Bronchial smooth muscle cell (primary cell): Measurements from ENCODE around the gene RASGRP4. TPM values are rescaled to one million over a fixed set of nuclear protein-coding genes. Genes with fewer than 3 reads are reported as not detected.

Experiments
- total RNA-seq: library from RNA; depleted of rRNA; stranded (reverse); fragments of >200 nt; gene quantifications from 2 replicates; pipeline ENCODE4 v1.2.1, GENCODE V29; 2014

RASGRP4 gene, protein sequence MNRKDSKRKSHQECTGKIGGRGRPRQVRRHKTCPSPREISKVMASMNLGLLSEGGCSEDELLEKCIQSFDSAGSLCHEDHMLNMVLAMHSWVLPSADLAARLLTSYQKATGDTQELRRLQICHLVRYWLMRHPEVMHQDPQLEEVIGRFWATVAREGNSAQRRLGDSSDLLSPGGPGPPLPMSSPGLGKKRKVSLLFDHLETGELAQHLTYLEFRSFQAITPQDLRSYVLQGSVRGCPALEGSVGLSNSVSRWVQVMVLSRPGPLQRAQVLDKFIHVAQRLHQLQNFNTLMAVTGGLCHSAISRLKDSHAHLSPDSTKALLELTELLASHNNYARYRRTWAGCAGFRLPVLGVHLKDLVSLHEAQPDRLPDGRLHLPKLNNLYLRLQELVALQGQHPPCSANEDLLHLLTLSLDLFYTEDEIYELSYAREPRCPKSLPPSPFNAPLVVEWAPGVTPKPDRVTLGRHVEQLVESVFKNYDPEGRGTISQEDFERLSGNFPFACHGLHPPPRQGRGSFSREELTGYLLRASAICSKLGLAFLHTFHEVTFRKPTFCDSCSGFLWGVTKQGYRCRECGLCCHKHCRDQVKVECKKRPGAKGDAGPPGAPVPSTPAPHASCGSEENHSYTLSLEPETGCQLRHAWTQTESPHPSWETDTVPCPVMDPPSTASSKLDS
- total RNA-seq, result 0.34 TPM in 1 of 2 replicates, not detected in the other

DNA sequence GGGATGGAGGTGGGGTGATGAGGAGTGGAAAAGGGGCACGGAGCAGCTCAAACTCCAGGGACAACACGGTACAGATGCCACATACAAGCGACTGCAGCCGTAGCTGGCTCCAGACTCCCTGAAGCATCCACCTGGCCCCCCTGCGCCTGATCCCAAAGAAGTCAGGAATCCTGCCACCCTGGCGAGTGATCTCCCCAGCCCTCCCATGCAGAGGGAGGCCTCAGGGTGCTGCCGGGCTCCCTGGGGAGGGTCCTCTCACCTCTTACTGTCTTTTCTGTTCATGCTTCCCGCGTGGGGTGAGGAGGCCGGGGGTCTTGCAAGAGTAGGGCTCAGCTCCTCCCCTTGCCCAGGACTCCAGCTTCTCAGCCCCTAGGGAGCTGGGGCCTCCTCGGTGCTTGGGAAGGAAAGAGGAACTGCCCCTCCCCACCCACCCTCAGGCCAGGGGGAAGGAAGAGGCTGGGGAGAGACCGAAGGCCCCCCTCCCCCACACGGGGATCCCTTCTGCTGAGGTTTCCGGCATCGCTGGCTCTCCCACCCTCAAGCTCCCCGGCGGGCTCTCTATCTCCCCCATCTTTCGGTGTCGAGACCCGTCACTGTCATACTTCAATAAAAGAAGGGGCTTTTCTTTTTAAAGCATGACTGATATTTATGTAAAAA lies at the start of gene RASGRP4:
Gene RASGRP4, minus strand, starts transcription at position 410 of the 657 bp plus-strand sequence. Its CDS starts 128 bp downstream, at position 282.

DNA sequence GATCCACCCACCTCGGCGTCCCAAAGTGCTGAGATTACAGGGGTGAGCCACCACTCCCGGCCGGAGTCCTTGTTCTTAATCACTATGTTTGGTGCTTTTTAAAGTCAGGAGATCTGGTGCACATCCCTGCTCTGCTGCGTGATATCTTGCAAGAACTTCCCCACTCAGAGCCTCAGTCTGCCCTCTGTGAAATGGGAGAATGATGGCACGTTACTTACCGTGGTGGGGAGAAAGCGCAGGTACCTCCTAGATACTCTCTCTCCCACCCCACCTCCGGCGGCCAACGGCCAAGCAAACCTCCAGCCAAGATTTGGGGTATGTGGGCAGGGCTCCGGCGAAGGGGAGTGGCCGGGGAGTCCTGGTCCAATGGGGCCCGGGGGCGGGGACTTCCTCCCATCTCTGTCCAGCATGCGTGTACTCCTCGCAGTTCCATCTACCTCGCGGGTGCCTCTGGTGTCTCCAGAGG lies 7.3 kb upstream of the RASGRP4 start, which contains the start of gene RYR1:
Gene RYR1, plus strand, starts transcription at position 424 of the 466 bp plus-strand sequence. CDS start 139 bp downstream, outside the sequence.

DNA sequence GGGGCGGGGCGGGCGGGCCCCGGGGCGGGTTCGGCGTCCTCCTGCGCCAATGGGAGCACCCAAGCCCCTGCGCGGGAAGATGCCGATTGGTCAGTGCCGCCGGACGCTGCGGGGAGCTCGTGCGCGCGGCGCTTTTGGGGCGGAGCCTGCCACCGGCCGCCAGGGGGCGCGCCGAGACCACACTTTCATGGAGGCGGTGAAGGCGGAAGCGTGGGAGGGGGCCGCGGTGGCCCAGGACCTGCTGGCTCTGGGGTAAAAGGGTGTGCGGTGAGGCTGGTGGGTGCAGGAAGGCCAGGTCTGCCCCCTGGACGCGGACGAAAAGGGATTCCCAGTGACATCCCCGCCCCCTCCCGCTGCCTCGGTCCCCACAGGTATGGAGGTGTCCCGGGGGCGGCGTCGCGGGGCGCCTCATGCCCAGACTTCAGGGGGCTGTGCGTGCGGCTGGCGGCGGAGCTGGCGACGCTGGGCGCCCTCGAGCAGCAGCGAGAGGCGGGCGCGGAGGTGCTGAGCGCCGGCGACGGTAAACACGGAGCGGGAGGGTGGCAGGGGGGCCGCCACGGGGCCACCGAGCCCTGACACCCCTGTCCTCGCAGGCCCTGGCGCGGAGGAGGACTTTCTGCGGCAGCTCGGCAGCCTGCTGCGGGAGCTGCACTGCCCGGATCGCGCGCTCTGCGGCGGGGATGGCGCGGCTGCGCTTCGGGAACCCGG lies 22.9 kb downstream of the RASGRP4 start, which contains the start of gene FAM98C:
Gene FAM98C, plus strand, starts transcription at position 127 of the 708 bp plus-strand sequence. Its CDS starts 61 bp downstream, at position 188.

DNA sequence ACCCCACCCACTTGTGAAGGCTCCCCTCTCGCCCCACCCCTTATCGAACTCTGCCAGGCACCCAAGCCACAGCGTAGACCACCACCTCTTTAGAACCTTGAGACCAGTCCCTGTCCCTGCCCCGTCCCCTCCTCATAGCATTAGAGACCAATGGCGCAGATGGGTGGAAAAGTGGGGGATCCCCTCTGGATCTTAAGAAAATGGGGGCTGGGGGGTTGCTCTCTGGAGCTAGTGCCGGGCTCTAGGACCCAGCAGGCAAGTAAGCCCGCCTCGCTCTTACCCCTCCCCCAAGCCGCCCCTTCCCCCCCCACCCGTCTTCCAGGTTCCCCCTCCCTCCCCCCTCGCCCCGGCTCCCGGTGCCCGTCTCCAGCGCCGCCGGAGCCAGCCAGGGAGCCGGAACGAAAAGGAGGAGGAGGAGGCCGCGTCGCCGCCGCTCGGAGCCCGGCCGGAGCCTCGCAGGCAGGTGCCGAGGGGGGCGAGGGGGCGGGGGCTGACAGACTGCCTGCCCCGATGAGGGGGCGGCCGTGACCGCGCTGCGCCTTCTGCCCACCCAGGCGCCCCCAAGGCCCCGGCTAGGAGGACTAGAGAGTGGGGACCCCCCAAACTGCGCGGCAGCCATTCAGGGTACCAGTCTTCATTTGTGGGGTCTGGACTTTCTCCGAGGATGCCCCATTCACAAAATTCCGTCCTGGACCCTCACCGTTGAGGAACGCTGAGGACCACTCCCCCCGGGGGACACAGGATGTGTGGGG lies 37.5 kb downstream of the RASGRP4 start, which contains the start of gene SPRED3:
Gene SPRED3, plus strand, starts transcription at position 349 of the 752 bp plus-strand sequence. CDS start 1,606 bp downstream, outside the sequence.

DNA sequence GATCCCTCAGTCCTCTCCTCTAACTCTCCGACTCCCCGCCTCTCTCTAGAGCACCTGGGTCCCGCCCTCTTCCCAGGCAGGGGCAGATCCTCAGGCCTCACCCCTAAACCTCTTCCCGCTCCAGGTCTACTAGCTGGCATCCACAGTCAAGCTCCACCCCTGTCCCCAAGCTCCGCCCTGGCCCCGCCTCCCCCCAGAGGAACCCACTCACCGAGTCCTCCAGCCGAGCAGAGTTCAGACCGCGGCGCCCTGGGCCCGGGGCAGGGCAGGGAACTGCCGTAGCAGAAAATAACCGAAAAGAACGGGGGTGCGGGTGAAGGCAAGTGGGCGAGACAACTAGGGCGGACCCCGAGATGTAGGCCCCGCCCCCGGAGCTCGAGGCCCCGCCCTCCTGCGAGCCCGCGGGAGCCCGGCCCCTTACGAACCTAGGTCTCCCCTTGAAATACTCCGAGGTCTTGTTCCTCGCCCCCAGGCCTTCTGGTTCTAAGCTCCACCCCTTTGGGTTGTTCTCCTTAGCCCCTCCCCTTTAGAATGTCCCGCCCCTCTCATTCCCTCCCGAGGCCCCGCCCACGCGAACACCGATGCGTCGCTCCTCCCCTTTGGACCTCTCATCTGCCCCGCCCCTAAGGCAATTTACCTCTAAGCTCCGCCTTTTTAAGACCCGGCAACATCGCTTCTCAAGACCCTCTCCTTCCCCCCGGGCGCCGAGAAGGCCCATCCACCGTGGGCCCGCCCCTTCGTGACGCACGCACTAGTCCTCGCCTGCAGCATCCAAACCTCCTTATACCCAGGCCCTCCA lies 38.3 kb downstream of the RASGRP4 start, which contains the start of gene GGN:
Gene GGN, minus strand, starts transcription at position 485 of the 799 bp plus-strand sequence. CDS start 773 bp downstream, outside the sequence.

DNA sequence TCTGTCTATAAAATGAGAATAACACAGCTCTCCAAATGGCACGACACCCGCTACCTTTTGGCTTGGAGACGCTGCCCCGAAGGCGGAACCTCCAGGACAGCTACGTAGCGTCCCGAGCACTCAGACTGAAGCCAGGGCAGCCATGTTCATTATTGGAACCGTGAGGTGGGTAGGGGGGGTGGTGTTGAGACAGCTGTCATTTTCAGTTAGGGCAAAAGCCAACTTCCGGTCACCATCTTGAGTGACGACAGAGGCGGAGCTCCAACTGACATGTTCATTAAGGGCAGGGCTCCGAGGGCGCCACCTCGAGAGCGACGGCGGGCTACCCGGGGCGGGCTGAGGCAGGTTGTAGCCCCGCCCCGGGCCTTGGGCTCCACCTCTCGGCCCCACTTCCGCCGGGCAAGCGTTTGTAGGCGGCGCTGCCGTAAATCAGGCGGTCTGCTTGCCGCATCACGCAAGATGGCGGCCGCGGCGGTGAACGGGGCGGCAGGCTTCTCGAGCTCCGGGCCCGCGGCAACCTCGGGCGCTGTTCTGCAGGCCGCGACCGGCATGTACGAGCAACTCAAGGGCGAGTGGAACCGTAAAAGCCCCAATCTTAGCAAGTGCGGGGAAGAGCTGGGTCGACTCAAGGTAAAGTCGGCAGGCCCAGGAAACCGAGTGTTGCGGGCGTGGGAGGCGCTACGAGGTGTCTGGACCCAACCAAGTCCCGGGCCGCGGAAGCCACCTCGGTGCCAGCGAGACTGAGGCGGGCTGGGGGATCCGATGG lies 51.5 kb downstream of the RASGRP4 start, which contains the start of gene PSMD8:
Gene PSMD8, plus strand, starts transcription at position 240 of the 766 bp plus-strand sequence. Its CDS starts 31 bp downstream, at position 271.

Other genes starting within 250 kb of the RASGRP4 start
- gene DPF1, start 202.0 kb downstream of the RASGRP4 start, total RNA-seq, result 0.34 and 0.63 TPM in 2 replicates
- 0.16 and 0.17 TPM in 2 replicates for gene PPP1R14A, start 169.8 kb downstream of the RASGRP4 start, total RNA-seq
- 1.4 and 2.1 TPM in 2 replicates for gene SPINT2, start 161.6 kb downstream of the RASGRP4 start, total RNA-seq
- gene C19orf33, start 122.0 kb downstream of the RASGRP4 start, total RNA-seq, result 1.5 and 8.8 TPM in 2 replicates
- gene YIF1B, start 110.3 kb downstream of the RASGRP4 start, total RNA-seq, result 41.0 and 58.3 TPM in 2 replicates
- gene KCNK6, start 106.4 kb downstream of the RASGRP4 start, total RNA-seq, result 1.9 and 2.0 TPM in 2 replicates
- 1.0 and 1.1 TPM in 2 replicates for gene CATSPERG, start 90.4 kb downstream of the RASGRP4 start, total RNA-seq
- 182 and 195 TPM in 2 replicates for gene PSMD8, start 51.6 kb downstream of the RASGRP4 start, total RNA-seq
- gene GGN, start 38.2 kb downstream of the RASGRP4 start, total RNA-seq, result 0.32 and 0.34 TPM in 2 replicates
- gene SPRED3, start 37.5 kb downstream of the RASGRP4 start, total RNA-seq, result 0.69 and 2.0 TPM in 2 replicates
- 8.2 and 9.6 TPM in 2 replicates for gene FAM98C, start 23.1 kb downstream of the RASGRP4 start, total RNA-seq
- gene RYR1, start 7.5 kb upstream of the RASGRP4 start, total RNA-seq, result under 0.01 TPM in 2 replicates
- 0.32 TPM in 1 of 2 replicates, not detected in the other for gene MAP4K1, start 191.7 kb upstream of the RASGRP4 start, total RNA-seq
- 254 and 388 TPM in 2 replicates for gene EIF3K, start 193.0 kb upstream of the RASGRP4 start, total RNA-seq
- gene ACTN4, start 221.4 kb upstream of the RASGRP4 start, total RNA-seq, result 195 and 200 TPM in 2 replicates